Left ventricle myocardium inferior (tissue), 1 donor: Measurements from ENCODE around the gene SLC15A3. TPM values are rescaled to one million over a fixed set of nuclear protein-coding genes. Genes with fewer than 3 reads are reported as not detected.

ENCODE experiments used
- DNase-seq: peaks from one replicate; pipeline ENCODE4 v3.0.0-alpha.2; 2020
- H3K27ac ChIP-seq: fragments of 200-600 bp; replicated peaks from 2 replicates; pipeline ENCODE4 v1.8.0; 2021
- H3K27me3 ChIP-seq: fragments of 200-600 bp; 2 replicates; pipeline ENCODE4 v1.8.0; 2021; ENCODE audit warnings: low read depth
- H3K36me3 ChIP-seq: fragments of 200-600 bp; 2 replicates; pipeline ENCODE4 v1.8.0; 2021
- H3K4me1 ChIP-seq: fragments of 200-600 bp; 2 replicates; pipeline ENCODE4 v1.8.0; 2021
- H3K4me3 ChIP-seq: fragments of 200-600 bp; 2 replicates; pipeline ENCODE4 v1.8.0; 2021; ENCODE audit warnings: mild to moderate bottlenecking, moderate library complexity
- H3K9me3 ChIP-seq: fragments of 200-600 bp; replicated peaks from 2 replicates; pipeline ENCODE4 v1.8.0; 2021
- CTCF ChIP-seq: fragments of 200-600 bp; IDR thresholded peaks from 2 replicates; pipeline ENCODE4 v1.8.0; 2021; ENCODE audit warnings: antibody characterized with exemption, mild to moderate bottlenecking, borderline replicate concordance
- intact Hi-C: fragments of 100-400 bp; cut with micrococcal nuclease; formaldehyde crosslinking; loops from one replicate; pipeline ENCODE4 v1.11.0; 2022
- total RNA-seq: library from RNA; stranded (reverse); fragmentation: NEBNext Ultra II Directional; extraction: Animal tissue kit (Norgen Biotek cat#: 25700); gene quantifications from one replicate; pipeline ENCODE4 v1.2.1, GENCODE V29; 2021
- donor health status: DM: no; HTN: yes; CAD: no; lungs with severe emphysema.

SLC15A3 gene
- total RNA-seq, 1 donor from 2014 or later = 15.4 TPM

DNA sequence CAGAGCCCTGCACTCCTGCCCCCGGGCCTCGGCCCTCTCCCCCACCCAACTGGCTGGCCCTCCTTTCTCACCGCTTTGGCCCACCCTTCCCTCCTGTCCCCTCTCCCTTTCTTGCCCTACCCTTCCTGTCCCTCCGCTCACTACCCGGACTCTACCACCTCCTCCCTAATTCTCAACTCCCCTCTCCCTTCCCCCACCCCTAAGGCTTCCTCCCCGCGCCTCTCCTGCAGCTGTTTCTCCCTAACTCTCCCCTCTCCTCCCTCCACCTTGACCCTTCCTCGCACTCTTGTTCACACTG is 421 bp downstream of the SLC15A3 start:
- Histone ChIP-seq H3K4me1 (peaks cover 46% of the 10 kb centered on the region), H3K27me3 (peaks cover 17% of the 10 kb centered on the region), H3K27ac (peak overlapping the region; percentile 92), H3K9me3 (no peaks in the 10 kb centered on the region), H3K4me3 (peak overlapping the region; percentile 69), H3K36me3 (peaks cover 4% of the 10 kb centered on the region)
- TF ChIP-seq CTCF = no peak
- no peak for DNase-seq
- intact Hi-C loops = no loop called here

GRCh38 chr11:60950933-60951605 is 907 bp downstream of the SLC15A3 start:
- Histone ChIP-seq H3K4me1 (peaks cover 46% of the 10 kb centered on the region), H3K27me3 (peaks cover 17% of the 10 kb centered on the region), H3K4me3 (peak overlapping the region; percentile 69), H3K9me3 (no peaks in the 10 kb centered on the region), H3K36me3 (peaks cover 9% of the 10 kb centered on the region), H3K27ac (peak overlapping the region; percentile 92)
- intact Hi-C loops = no loop called here
- no peak for TF ChIP-seq CTCF
- DNase-seq = peak; percentile 48

DNA sequence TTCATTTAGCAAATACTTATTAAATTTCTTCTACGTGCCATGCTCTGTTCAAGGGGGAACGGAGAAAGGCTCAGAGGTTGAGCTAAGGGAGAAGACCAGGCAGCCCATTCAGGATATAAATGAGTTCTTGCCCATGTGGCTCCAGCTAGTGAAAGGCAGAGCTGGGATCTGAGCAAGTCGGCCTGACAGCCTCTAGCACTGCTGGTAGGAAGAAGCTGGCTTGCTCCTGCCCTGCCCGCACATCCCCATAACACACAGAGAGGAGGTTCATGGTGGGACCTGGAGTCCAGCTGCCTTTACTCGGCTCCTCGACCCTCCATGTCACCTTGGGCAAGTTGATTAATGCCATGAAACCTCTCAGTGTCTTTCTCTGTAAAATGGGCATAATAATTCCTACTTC is 2.0 kb downstream of the SLC15A3 start:
- Histone ChIP-seq H3K4me3 (peak overlapping the region; percentile 69), H3K27me3 (peaks cover 17% of the 10 kb centered on the region), H3K4me1 (peaks cover 46% of the 10 kb centered on the region), H3K9me3 (no peaks in the 10 kb centered on the region), H3K36me3 (peaks cover 13% of the 10 kb centered on the region), H3K27ac (peak overlapping the region; percentile 92)
- intact Hi-C loops = no loop called here
- no peak for DNase-seq
- TF ChIP-seq CTCF = no peak

GRCh38 chr11:60948250-60948649 is 3.7 kb downstream of the SLC15A3 start:
- peaks cover 17% of the 10 kb centered on the region for H3K27me3 ChIP-seq
- no peak for TF ChIP-seq CTCF
- H3K4me1 ChIP-seq = peaks cover 50% of the 10 kb centered on the region
- intact Hi-C loops = no loop called here
- peak overlapping the region; percentile 30 for H3K27ac ChIP-seq
- no peaks in the 10 kb centered on the region for H3K9me3 ChIP-seq
- H3K36me3 ChIP-seq = peaks cover 17% of the 10 kb centered on the region
- DNase-seq = no peak
- no peak overlapping the region for H3K4me3 ChIP-seq

- intact Hi-C loops = no loop called here
- H3K27me3 ChIP-seq = peaks cover 17% of the 10 kb centered on the region
- H3K27ac ChIP-seq = peak overlapping the region; percentile 19
- H3K4me1 ChIP-seq = peaks cover 50% of the 10 kb centered on the region
- no peak overlapping the region for H3K4me3 ChIP-seq
- H3K36me3 ChIP-seq = peaks cover 20% of the 10 kb centered on the region
- no peak for DNase-seq
- TF ChIP-seq CTCF = no peak
- no peaks in the 10 kb centered on the region for H3K9me3 ChIP-seq
Observed at GRCh38 chr11:60947700-60948099, 4.3 kb downstream of the SLC15A3 start.
